ENCODE results near the gene STX1A.

DNA sequence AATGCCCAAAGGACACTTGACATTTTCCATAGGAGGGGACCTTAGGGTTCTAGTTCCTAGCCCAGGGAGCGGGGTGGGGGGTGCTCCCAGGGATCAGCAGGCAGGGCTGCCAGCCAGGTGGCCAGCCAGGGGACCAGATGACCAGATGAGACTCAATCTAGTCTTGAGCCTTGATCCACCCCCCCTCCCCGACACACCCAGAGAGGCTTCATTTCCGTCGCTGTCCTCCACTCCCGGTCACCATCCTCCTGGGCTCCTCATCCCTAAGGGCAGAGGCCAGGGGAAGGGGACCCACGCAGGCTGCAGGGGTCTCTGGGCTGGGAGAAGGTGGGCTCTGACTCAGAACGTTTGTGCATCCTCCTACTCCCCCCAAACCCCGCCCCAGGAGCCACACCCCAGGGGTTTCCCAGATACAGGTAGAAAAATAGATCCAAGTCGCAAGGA is 1.0 kb downstream of the STX1A start:
- TF ChIP-seq, protein P1, sequence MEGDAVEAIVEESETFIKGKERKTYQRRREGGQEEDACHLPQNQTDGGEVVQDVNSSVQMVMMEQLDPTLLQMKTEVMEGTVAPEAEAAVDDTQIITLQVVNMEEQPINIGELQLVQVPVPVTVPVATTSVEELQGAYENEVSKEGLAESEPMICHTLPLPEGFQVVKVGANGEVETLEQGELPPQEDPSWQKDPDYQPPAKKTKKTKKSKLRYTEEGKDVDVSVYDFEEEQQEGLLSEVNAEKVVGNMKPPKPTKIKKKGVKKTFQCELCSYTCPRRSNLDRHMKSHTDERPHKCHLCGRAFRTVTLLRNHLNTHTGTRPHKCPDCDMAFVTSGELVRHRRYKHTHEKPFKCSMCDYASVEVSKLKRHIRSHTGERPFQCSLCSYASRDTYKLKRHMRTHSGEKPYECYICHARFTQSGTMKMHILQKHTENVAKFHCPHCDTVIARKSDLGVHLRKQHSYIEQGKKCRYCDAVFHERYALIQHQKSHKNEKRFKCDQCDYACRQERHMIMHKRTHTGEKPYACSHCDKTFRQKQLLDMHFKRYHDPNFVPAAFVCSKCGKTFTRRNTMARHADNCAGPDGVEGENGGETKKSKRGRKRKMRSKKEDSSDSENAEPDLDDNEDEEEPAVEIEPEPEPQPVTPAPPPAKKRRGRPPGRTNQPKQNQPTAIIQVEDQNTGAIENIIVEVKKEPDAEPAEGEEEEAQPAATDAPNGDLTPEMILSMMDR (IDR thresholded peaks at IDR 0.05 in 8 of 11, conservative IDR thresholded peaks at IDR 0.05 in 3 of 11) = no peak
- TF ChIP-seq POLR2A (IDR thresholded peaks at IDR 0.05) = no peak
- no peak for TF ChIP-seq POLR2AphosphoS5 (IDR thresholded peaks at IDR 0.05)

Measured in spleen (tissue), 7 donors.